ENCODE measurements around the gene MYRIP. TPM values are rescaled to one million over a fixed set of nuclear protein-coding genes. Genes with fewer than 3 reads are reported as not detected.
"Not testable (repeated sequence)": the region's sequence is repeated elsewhere in the genome, so short reads cannot be mapped to it uniquely, and the experiment has no call there.

Gene MYRIP
- total RNA-seq, 2 donors from 2014 or later = 4.8 to 9.3 TPM

GRCh38 chr3:39794880-39795279 lies 14.5 kb upstream of the MYRIP start:
- no peak overlapping the region for H3K4me3 ChIP-seq
- no peaks in the 10 kb centered on the region for H3K9me3 ChIP-seq
- H3K27ac ChIP-seq = no peak overlapping the region
- intact Hi-C loops (cut with DNase I) = no loop called here
- H3K4me1 ChIP-seq (replicated peaks) = no peaks in the 10 kb centered on the region
- TF ChIP-seq POLR2AphosphoS5 (IDR thresholded peaks at IDR 0.05) (no peak), CTCF (IDR thresholded peaks at IDR 0.05) (no peak), POLR2A (IDR thresholded peaks at IDR 0.05) (no peak)
- DNase-seq (ENCODE audit: low spot score) = no peak
- 75% methylated on average over 6 of the region's 6 CpGs for WGBS
- no peaks in the 10 kb centered on the region for H3K27me3 ChIP-seq (replicated peaks; ENCODE audit: insufficient read depth)
- no peaks in the 10 kb centered on the region for H3K36me3 ChIP-seq

- no peak overlapping the region for H3K4me3 ChIP-seq
- H3K9me3 ChIP-seq = no peaks in the 10 kb centered on the region
- TF ChIP-seq POLR2A (IDR thresholded peaks at IDR 0.05) = no peak
- TF ChIP-seq CTCF (IDR thresholded peaks at IDR 0.05) = no peak
- no peak for TF ChIP-seq POLR2AphosphoS5 (IDR thresholded peaks at IDR 0.05)
- no peaks in the 10 kb centered on the region for H3K36me3 ChIP-seq
- H3K27me3 ChIP-seq (replicated peaks; ENCODE audit: insufficient read depth) = no peaks in the 10 kb centered on the region
- H3K27ac ChIP-seq = no peak overlapping the region
- intact Hi-C loops (cut with DNase I) = no loop called here
- no peaks in the 10 kb centered on the region for H3K4me1 ChIP-seq (replicated peaks)
- no peak for DNase-seq (ENCODE audit: low spot score)
Measured at GRCh38 chr3:39801216-39801615, 8.2 kb upstream of the MYRIP start.

GRCh38 chr3:39802486-39802885 lies 6.9 kb upstream of the MYRIP start:
- H3K36me3 ChIP-seq; intact Hi-C loops (cut with DNase I); H3K4me3 ChIP-seq; H3K9me3 ChIP-seq; H3K27me3 ChIP-seq (replicated peaks; ENCODE audit: insufficient read depth); H3K4me1 ChIP-seq (replicated peaks); DNase-seq (ENCODE audit: low spot score); H3K27ac ChIP-seq: not testable (repeated sequence)
- WGBS = 68% methylated on average over 3 of the region's 3 CpGs

- Histone ChIP-seq H3K4me3 (no peak overlapping the region), H3K36me3 (no peaks in the 10 kb centered on the region), H3K9me3 (no peaks in the 10 kb centered on the region), H3K4me1 (replicated peaks) (no peaks in the 10 kb centered on the region), H3K27ac (no peak overlapping the region), H3K27me3 (replicated peaks; ENCODE audit: insufficient read depth) (no peaks in the 10 kb centered on the region)
- DNase-seq (ENCODE audit: low spot score) = no peak
- intact Hi-C loops (cut with DNase I) = no loop called here
- 70% methylated on average over 2 of the region's 2 CpGs for WGBS
- TF ChIP-seq POLR2AphosphoS5 (IDR thresholded peaks at IDR 0.05) (no peak), POLR2A (IDR thresholded peaks at IDR 0.05) (no peak), CTCF (IDR thresholded peaks at IDR 0.05) (no peak)
Measured at GRCh38 chr3:39803956-39804355, 5.5 kb upstream of the MYRIP start.

GRCh38 chr3:39804951-39805350 lies 4.5 kb upstream of the MYRIP start:
- Histone ChIP-seq H3K9me3 (no peaks in the 10 kb centered on the region), H3K36me3 (no peaks in the 10 kb centered on the region), H3K27ac (no peak overlapping the region), H3K4me1 (replicated peaks) (peaks cover 2% of the 10 kb centered on the region), H3K27me3 (replicated peaks; ENCODE audit: insufficient read depth) (no peaks in the 10 kb centered on the region), H3K4me3 (no peak overlapping the region)
- DNase-seq (ENCODE audit: low spot score) = no peak
- intact Hi-C loops (cut with DNase I) = no loop called here
- 75% methylated on average over 3 of the region's 3 CpGs for WGBS
- TF ChIP-seq CTCF (IDR thresholded peaks at IDR 0.05) (no peak), POLR2A (IDR thresholded peaks at IDR 0.05) (no peak), POLR2AphosphoS5 (IDR thresholded peaks at IDR 0.05) (no peak)
